ENCODE measurements around the gene NOL7.

- TF ChIP-seq, protein P1, sequence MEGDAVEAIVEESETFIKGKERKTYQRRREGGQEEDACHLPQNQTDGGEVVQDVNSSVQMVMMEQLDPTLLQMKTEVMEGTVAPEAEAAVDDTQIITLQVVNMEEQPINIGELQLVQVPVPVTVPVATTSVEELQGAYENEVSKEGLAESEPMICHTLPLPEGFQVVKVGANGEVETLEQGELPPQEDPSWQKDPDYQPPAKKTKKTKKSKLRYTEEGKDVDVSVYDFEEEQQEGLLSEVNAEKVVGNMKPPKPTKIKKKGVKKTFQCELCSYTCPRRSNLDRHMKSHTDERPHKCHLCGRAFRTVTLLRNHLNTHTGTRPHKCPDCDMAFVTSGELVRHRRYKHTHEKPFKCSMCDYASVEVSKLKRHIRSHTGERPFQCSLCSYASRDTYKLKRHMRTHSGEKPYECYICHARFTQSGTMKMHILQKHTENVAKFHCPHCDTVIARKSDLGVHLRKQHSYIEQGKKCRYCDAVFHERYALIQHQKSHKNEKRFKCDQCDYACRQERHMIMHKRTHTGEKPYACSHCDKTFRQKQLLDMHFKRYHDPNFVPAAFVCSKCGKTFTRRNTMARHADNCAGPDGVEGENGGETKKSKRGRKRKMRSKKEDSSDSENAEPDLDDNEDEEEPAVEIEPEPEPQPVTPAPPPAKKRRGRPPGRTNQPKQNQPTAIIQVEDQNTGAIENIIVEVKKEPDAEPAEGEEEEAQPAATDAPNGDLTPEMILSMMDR (IDR thresholded peaks at IDR 0.05; ENCODE audit: low read depth, low read length, missing input control) = no peak
- TF ChIP-seq RXRA (IDR thresholded peaks at IDR 0.05) = no peak
- TF ChIP-seq YY1 (IDR thresholded peaks at IDR 0.05) = no peak
- no peak for TF ChIP-seq RAD21 (IDR thresholded peaks at IDR 0.05)
- no peak for TF ChIP-seq JUND (IDR thresholded peaks at IDR 0.05)
- TF ChIP-seq SP1 (IDR thresholded peaks at IDR 0.05) = no peak
- TF ChIP-seq, protein P2, sequence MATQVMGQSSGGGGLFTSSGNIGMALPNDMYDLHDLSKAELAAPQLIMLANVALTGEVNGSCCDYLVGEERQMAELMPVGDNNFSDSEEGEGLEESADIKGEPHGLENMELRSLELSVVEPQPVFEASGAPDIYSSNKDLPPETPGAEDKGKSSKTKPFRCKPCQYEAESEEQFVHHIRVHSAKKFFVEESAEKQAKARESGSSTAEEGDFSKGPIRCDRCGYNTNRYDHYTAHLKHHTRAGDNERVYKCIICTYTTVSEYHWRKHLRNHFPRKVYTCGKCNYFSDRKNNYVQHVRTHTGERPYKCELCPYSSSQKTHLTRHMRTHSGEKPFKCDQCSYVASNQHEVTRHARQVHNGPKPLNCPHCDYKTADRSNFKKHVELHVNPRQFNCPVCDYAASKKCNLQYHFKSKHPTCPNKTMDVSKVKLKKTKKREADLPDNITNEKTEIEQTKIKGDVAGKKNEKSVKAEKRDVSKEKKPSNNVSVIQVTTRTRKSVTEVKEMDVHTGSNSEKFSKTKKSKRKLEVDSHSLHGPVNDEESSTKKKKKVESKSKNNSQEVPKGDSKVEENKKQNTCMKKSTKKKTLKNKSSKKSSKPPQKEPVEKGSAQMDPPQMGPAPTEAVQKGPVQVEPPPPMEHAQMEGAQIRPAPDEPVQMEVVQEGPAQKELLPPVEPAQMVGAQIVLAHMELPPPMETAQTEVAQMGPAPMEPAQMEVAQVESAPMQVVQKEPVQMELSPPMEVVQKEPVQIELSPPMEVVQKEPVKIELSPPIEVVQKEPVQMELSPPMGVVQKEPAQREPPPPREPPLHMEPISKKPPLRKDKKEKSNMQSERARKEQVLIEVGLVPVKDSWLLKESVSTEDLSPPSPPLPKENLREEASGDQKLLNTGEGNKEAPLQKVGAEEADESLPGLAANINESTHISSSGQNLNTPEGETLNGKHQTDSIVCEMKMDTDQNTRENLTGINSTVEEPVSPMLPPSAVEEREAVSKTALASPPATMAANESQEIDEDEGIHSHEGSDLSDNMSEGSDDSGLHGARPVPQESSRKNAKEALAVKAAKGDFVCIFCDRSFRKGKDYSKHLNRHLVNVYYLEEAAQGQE (IDR thresholded peaks at IDR 0.05) = no peak
- TF ChIP-seq FOXA2 (IDR thresholded peaks at IDR 0.05) = no peak
- TF ChIP-seq GABPA (IDR thresholded peaks at IDR 0.05 in 1 of 2, conservative IDR thresholded peaks at IDR 0.05 in 1 of 2) = no peak
- no peak for TF ChIP-seq TAF1 (conservative IDR thresholded peaks at IDR 0.05)
- TF ChIP-seq HNF4G (IDR thresholded peaks at IDR 0.05) = no peak
- TF ChIP-seq, protein P3, sequence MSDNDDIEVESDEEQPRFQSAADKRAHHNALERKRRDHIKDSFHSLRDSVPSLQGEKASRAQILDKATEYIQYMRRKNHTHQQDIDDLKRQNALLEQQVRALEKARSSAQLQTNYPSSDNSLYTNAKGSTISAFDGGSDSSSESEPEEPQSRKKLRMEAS (IDR thresholded peaks at IDR 0.05) = no peak
Observed at GRCh38 chr6:13589801-13590200, 25.3 kb upstream of the NOL7 start.

Measured in liver (tissue), 3 donors.